ENCODE data around the gene JUND. TPM values are rescaled to one million over a fixed set of nuclear protein-coding genes. Genes with fewer than 3 reads are reported as not detected.
A peak's percentile ranks its signal among the peaks of the same experiment; 100 is the strongest.

Gene JUND
- total and polyA plus RNA-seq, 3 experiments from 2014 or later, result 174 to 327 (median 300) TPM

GRCh38 chr19:18293642-18294466, 12.4 kb upstream of the JUND start:
- Mint-ChIP-seq H3K27me3 (peaks cover 0 to 3% of the 10 kb centered on the region in 2 donors), H3K9me3 (peaks cover 0 to 1% (median 0%) of the 10 kb centered on the region in 5 donors), H3K36me3 (peaks cover 0 to 3% (median 0%) of the 10 kb centered on the region in 3 donors), H3K4me1 (peaks cover 38 to 59% (median 57%) of the 10 kb centered on the region in 3 donors), H3K27ac (peak overlapping the region; percentile 96 to 100 (median 98)), H3K4me3 (peak overlapping the region; percentile 75 to 95 (median 80))
- Histone ChIP-seq H3K4me1 (ENCODE audit: insufficient read depth, low read length) (peaks cover 52% of the 10 kb centered on the region), H3K4me3 (ENCODE audit: low read length) (peak overlapping the region; percentile 86), H3K27me3 (ENCODE audit: insufficient read depth, low read length, poor library complexity, severe bottlenecking) (no peaks in the 10 kb centered on the region), H3K27ac (ENCODE audit: low read depth, low read length) (peak overlapping the region; percentile 99), H3K9me3 (ENCODE audit: low read length) (no peaks in the 10 kb centered on the region), H3K36me3 (ENCODE audit: insufficient read depth, low read length) (no peaks in the 10 kb centered on the region)
- ChIA-PET CTCF (interaction anchor here (1.0 to 6.5 kb wide), 4 partner anchors 10 to 102 kb away, joined by 3 to 96 read pairs (median 20); partner anchors contain the start of gene JUND), POLR2A (interaction anchor here (2.0 to 5.0 kb wide), 5 partner anchors 9 to 29 kb away, joined by 8 to 192 read pairs (median 30); partner anchors contain the start of genes JUND and LSM4)
- peak in 1 of 5 donors; percentile 43 for DNase-seq

GRCh38 chr19:18292810-18293641, 11.6 kb upstream of the JUND start:
- H3K4me3 ChIP-seq (ENCODE audit: low read length), result peak overlapping the region; percentile 86
- H3K27me3 ChIP-seq (ENCODE audit: insufficient read depth, low read length, poor library complexity, severe bottlenecking), result no peaks in the 10 kb centered on the region
- DNase-seq, result peak in 1 of 5 donors; percentile 60
- H3K27ac Mint-ChIP-seq, result peak overlapping the region; percentile 96 to 100 (median 98)
- CTCF ChIA-PET, result interaction anchor here (1.0 to 6.5 kb wide), 7 partner anchors 9 to 126 kb away, joined by 3 to 96 read pairs (median 4); partner anchors contain the start of genes JUND, LSM4 and SSBP4
- H3K4me1 Mint-ChIP-seq, result peaks cover 38 to 61% (median 59%) of the 10 kb centered on the region in 3 donors
- peaks cover 52% of the 10 kb centered on the region for H3K4me1 ChIP-seq (ENCODE audit: insufficient read depth, low read length)
- POLR2A ChIA-PET, result interaction anchor here (0.9 to 5.0 kb wide), 8 partner anchors 8 to 124 kb away, joined by 3 to 192 read pairs (median 9); partner anchors contain the start of genes JUND and LSM4
- H3K36me3 ChIP-seq (ENCODE audit: insufficient read depth, low read length), result no peaks in the 10 kb centered on the region
- peaks cover 0 to 3% (median 0%) of the 10 kb centered on the region in 3 donors for H3K36me3 Mint-ChIP-seq
- H3K27me3 Mint-ChIP-seq, result peaks cover 0 to 3% of the 10 kb centered on the region in 2 donors
- H3K27ac ChIP-seq (ENCODE audit: low read depth, low read length), result peak overlapping the region; percentile 99
- H3K9me3 Mint-ChIP-seq, result peaks cover 0 to 1% (median 0%) of the 10 kb centered on the region in 5 donors
- no peaks in the 10 kb centered on the region for H3K9me3 ChIP-seq (ENCODE audit: low read length)
- peak overlapping the region; percentile 80 to 95 (median 90) for H3K4me3 Mint-ChIP-seq

- Mint-ChIP-seq H3K4me1 (peaks cover 38 to 61% (median 59%) of the 10 kb centered on the region in 3 donors), H3K36me3 (peaks cover 0 to 3% (median 0%) of the 10 kb centered on the region in 3 donors), H3K9me3 (peaks cover 0 to 1% (median 0%) of the 10 kb centered on the region in 5 donors), H3K27me3 (peaks cover 0 to 3% of the 10 kb centered on the region in 2 donors), H3K27ac (peak overlapping the region; percentile 96 to 99 (median 97)), H3K4me3 (peak overlapping the region; percentile 80 to 95 (median 90))
- H3K4me1 ChIP-seq (ENCODE audit: insufficient read depth, low read length), result peaks cover 52% of the 10 kb centered on the region
- no peaks in the 10 kb centered on the region for H3K9me3 ChIP-seq (ENCODE audit: low read length)
- POLR2A ChIA-PET, result interaction anchor here (0.9 to 5.0 kb wide), 8 partner anchors 8 to 124 kb away, joined by 3 to 192 read pairs (median 9); partner anchors contain the start of genes JUND and LSM4
- no peaks in the 10 kb centered on the region for H3K27me3 ChIP-seq (ENCODE audit: insufficient read depth, low read length, poor library complexity, severe bottlenecking)
- H3K27ac ChIP-seq (ENCODE audit: low read depth, low read length), result peak overlapping the region; percentile 99
- H3K4me3 ChIP-seq (ENCODE audit: low read length), result peak overlapping the region; percentile 86
- DNase-seq, result peak in 1 of 5 donors; percentile 61
- CTCF ChIA-PET, result interaction anchor here (0.9 to 6.5 kb wide), 8 partner anchors 9 to 127 kb away, joined by 3 to 96 read pairs (median 4); partner anchors contain the start of genes JUND, LSM4 and SSBP4
- no peaks in the 10 kb centered on the region for H3K36me3 ChIP-seq (ENCODE audit: insufficient read depth, low read length)
Observed at GRCh38 chr19:18292462-18292809, 11.0 kb upstream of the JUND start.

- POLR2A ChIA-PET, result interaction anchor here (0.9 to 5.0 kb wide), 8 partner anchors 7 to 125 kb away, joined by 3 to 192 read pairs (median 9); partner anchors contain the start of genes JUND and LSM4
Observed at GRCh38 chr19:18291590-18292461, 10.4 kb upstream of the JUND start.

GRCh38 chr19:18291019-18291524, 9.7 kb upstream of the JUND start:
- Histone ChIP-seq H3K27ac (ENCODE audit: low read depth, low read length) (peak overlapping the region; percentile 99), H3K27me3 (ENCODE audit: insufficient read depth, low read length, poor library complexity, severe bottlenecking) (no peaks in the 10 kb centered on the region), H3K4me3 (ENCODE audit: low read length) (peak overlapping the region; percentile 86), H3K36me3 (ENCODE audit: insufficient read depth, low read length) (no peaks in the 10 kb centered on the region), H3K9me3 (ENCODE audit: low read length) (no peaks in the 10 kb centered on the region), H3K4me1 (ENCODE audit: insufficient read depth, low read length) (peaks cover 52% of the 10 kb centered on the region)
- Mint-ChIP-seq H3K27me3 (peaks cover 0 to 3% of the 10 kb centered on the region in 2 donors), H3K27ac (peak overlapping the region; percentile 94 to 99 (median 96)), H3K4me3 (peak overlapping the region; percentile 15 to 95 (median 85)), H3K36me3 (peaks cover 0 to 3% (median 0%) of the 10 kb centered on the region in 3 donors), H3K9me3 (peaks cover 0 to 1% (median 0%) of the 10 kb centered on the region in 5 donors), H3K4me1 (peaks cover 46 to 68% (median 64%) of the 10 kb centered on the region in 3 donors)
- CTCF ChIA-PET, result interaction anchor here (1.3 to 6.5 kb wide), 3 partner anchors 11 to 16 kb away, joined by 4 to 96 read pairs (median 35); partner anchors contain the start of gene JUND
- DNase-seq, result peak in 1 of 5 donors; percentile 62
- POLR2A ChIA-PET, result interaction anchor here (2.1 to 5.0 kb wide), 4 partner anchors 10 to 31 kb away, joined by 6 to 192 read pairs (median 38); partner anchors contain the start of genes JUND and LSM4

More at GRCh38 chr19:18291590-18292461, 10.4 kb upstream of the JUND start:
- Mint-ChIP-seq H3K4me1 (peaks cover 41 to 62% (median 61%) of the 10 kb centered on the region in 3 donors), H3K27me3 (peaks cover 0 to 3% of the 10 kb centered on the region in 2 donors), H3K4me3 (peak overlapping the region; percentile 80 to 95 (median 90)), H3K9me3 (peaks cover 0 to 1% (median 0%) of the 10 kb centered on the region in 5 donors), H3K27ac (peak overlapping the region; percentile 96 to 99 (median 97)), H3K36me3 (peaks cover 0 to 3% (median 0%) of the 10 kb centered on the region in 3 donors)
- DNase-seq, result peak; percentile 75 to 89 (median 81)
- Histone ChIP-seq H3K27me3 (ENCODE audit: insufficient read depth, low read length, poor library complexity, severe bottlenecking) (no peaks in the 10 kb centered on the region), H3K27ac (ENCODE audit: low read depth, low read length) (peak overlapping the region; percentile 99), H3K4me3 (ENCODE audit: low read length) (peak overlapping the region; percentile 86), H3K4me1 (ENCODE audit: insufficient read depth, low read length) (peaks cover 52% of the 10 kb centered on the region), H3K9me3 (ENCODE audit: low read length) (no peaks in the 10 kb centered on the region), H3K36me3 (ENCODE audit: insufficient read depth, low read length) (no peaks in the 10 kb centered on the region)
- CTCF ChIA-PET, result interaction anchor here (0.9 to 6.5 kb wide), 6 partner anchors 8 to 127 kb away, joined by 3 to 96 read pairs (median 4); partner anchors contain the start of genes JUND, LSM4 and SSBP4

GRCh38 chr19:18290302-18291018, 9.0 kb upstream of the JUND start:
- H3K27me3 Mint-ChIP-seq, result peaks cover 0 to 3% of the 10 kb centered on the region in 2 donors
- H3K4me1 Mint-ChIP-seq, result peaks cover 48 to 72% (median 64%) of the 10 kb centered on the region in 3 donors
- H3K9me3 Mint-ChIP-seq, result peaks cover 0 to 1% (median 0%) of the 10 kb centered on the region in 5 donors
- H3K4me3 ChIP-seq (ENCODE audit: low read length), result peak overlapping the region; percentile 86
- no peaks in the 10 kb centered on the region for H3K27me3 ChIP-seq (ENCODE audit: insufficient read depth, low read length, poor library complexity, severe bottlenecking)
- no peaks in the 10 kb centered on the region for H3K36me3 ChIP-seq (ENCODE audit: insufficient read depth, low read length)
- H3K36me3 Mint-ChIP-seq, result peaks cover 0 to 3% (median 0%) of the 10 kb centered on the region in 3 donors
- H3K27ac ChIP-seq (ENCODE audit: low read depth, low read length), result peak overlapping the region; percentile 99
- DNase-seq, result peak; percentile 73 to 92 (median 81)
- H3K4me1 ChIP-seq (ENCODE audit: insufficient read depth, low read length), result peaks cover 52% of the 10 kb centered on the region
- POLR2A ChIA-PET, result interaction anchor here (0.6 to 5.0 kb wide), 4 partner anchors 10 to 32 kb away, joined by 5 to 192 read pairs (median 26); partner anchors contain the start of genes JUND and LSM4
- H3K4me3 Mint-ChIP-seq, result peak overlapping the region; percentile 15 to 95 (median 85)
- H3K9me3 ChIP-seq (ENCODE audit: low read length), result no peaks in the 10 kb centered on the region
- CTCF ChIA-PET, result interaction anchor here (1.3 to 6.5 kb wide), 3 partner anchors 10 to 15 kb away, joined by 4 to 96 read pairs (median 35); partner anchors contain the start of gene JUND
- peak overlapping the region; percentile 94 to 99 (median 96) for H3K27ac Mint-ChIP-seq

Data from CD8-positive, alpha-beta memory T cell (primary cell).